ENCODE results near the gene SLC35F6. TPM values are rescaled to one million over a fixed set of nuclear protein-coding genes. Genes with fewer than 3 reads are reported as not detected.

The SLC35F6 gene
- total and polyA plus RNA-seq, 2 donors (not counting 1 experiment from before 2014, with no cell fraction given): 10.4 to 15.2 TPM

- no peaks in the 10 kb centered on the region for H4K20me1 ChIP-seq (ENCODE audit: control insufficient read depth, insufficient read depth, low read length, poor library complexity, severe bottlenecking)
- H3K4me2 ChIP-seq (replicated peaks; ENCODE audit: low read depth, low read length, poor library complexity, severe bottlenecking): no peak overlapping the region
- WGBS (ENCODE audit: insufficient coverage): 100% methylated on average over 6 of the region's 12 CpGs
- Mint-ChIP-seq H3K4me1 (peaks cover 13% of the 10 kb centered on the region), H3K27ac (no peak overlapping the region), H3K4me3 (no peak overlapping the region), H3K9me3 (ENCODE audit: insufficient read depth) (no peaks in the 10 kb centered on the region), H3K27me3 (peaks cover 3% of the 10 kb centered on the region)
- ChIA-PET CTCF (interaction anchor here (0.7 kb wide), 1 partner anchor 1342 kb away, joined by 4 read pairs; no protein-coding TSS in a partner anchor), POLR2A (interaction anchor here (0.7 kb wide), 1 partner anchor 17 kb away, joined by 7 read pairs; no protein-coding TSS in a partner anchor)
- ATAC-seq (ENCODE audit: low read depth) (no peak), DNase-seq (no peak)
- intact Hi-C loops (cut with micrococcal nuclease): loop anchor here (10.0 kb wide), 3 partner anchors 302 to 1808 kb away; partner anchors contain the start of genes BABAM2, DNAJC27, KHK and RBKS
- peaks cover 3 to 21% of the 10 kb centered on the region in 2 experiments for H3K36me3 ChIP-seq (replicated peaks in 1 of 2; ENCODE audit: control extremely low read depth in 1 of 2, control insufficient read depth in 1 of 2, extremely low read depth in 1 of 2, insufficient read depth in 2 of 2, low read length in 1 of 2)
- no peak overlapping the region for H3K27ac ChIP-seq (ENCODE audit: low read length in 2 of 2)
- peaks cover 8 to 14% of the 10 kb centered on the region in 2 donors for H3K4me1 ChIP-seq (ENCODE audit: control insufficient read depth in 2 of 2, insufficient read depth in 2 of 2, low read length in 2 of 2)
- H3K9me3 ChIP-seq (ENCODE audit: control extremely low read depth in 1 of 3, control insufficient read depth in 2 of 3, insufficient read depth in 1 of 3, low read length in 2 of 3): no peaks in the 10 kb centered on the region
- no peak overlapping the region for H3K4me3 ChIP-seq (ENCODE audit: control extremely low read depth in 1 of 5, extremely low read depth in 1 of 5, insufficient read depth in 1 of 5, low read depth in 2 of 5, low read length in 4 of 5)
- no peak overlapping the region for H2AFZ ChIP-seq (ENCODE audit: insufficient read depth, low read depth, low read length, poor library complexity, severe bottlenecking)
- no peak overlapping the region for H3K9ac ChIP-seq (ENCODE audit: low read length)
- peaks cover under 1% of the 10 kb centered on the region for H3K79me2 ChIP-seq (ENCODE audit: control insufficient read depth, insufficient read depth, low read length)
- H3K27me3 ChIP-seq (replicated peaks in 1 of 4; ENCODE audit: control extremely low read depth in 1 of 4, control insufficient read depth in 3 of 4, insufficient read depth in 4 of 4, low read length in 3 of 4): no peaks in the 10 kb centered on the region
- TF ChIP-seq EZH2 (IDR thresholded peaks at IDR 0.05; ENCODE audit: borderline replicate concordance, insufficient read depth, low read depth, low read length, poor library complexity, severe bottlenecking): no peak
- TF ChIP-seq CTCF (IDR thresholded peaks at IDR 0.05): no peak
These were observed 19.0 kb downstream of the SLC35F6 start for GRCh38 chr2:26782876-26783704.

Data from B cell (primary cell).